C1 segment of cervical spinal cord (tissue), 14 donors: ENCODE results near the gene EEF2K.

Experiments
- DNase-seq, 14 donors: peaks; one replicate each; lab custom pipeline; 2025; lab: John Stamatoyannopoulos, UW

The EEF2K gene

DNA sequence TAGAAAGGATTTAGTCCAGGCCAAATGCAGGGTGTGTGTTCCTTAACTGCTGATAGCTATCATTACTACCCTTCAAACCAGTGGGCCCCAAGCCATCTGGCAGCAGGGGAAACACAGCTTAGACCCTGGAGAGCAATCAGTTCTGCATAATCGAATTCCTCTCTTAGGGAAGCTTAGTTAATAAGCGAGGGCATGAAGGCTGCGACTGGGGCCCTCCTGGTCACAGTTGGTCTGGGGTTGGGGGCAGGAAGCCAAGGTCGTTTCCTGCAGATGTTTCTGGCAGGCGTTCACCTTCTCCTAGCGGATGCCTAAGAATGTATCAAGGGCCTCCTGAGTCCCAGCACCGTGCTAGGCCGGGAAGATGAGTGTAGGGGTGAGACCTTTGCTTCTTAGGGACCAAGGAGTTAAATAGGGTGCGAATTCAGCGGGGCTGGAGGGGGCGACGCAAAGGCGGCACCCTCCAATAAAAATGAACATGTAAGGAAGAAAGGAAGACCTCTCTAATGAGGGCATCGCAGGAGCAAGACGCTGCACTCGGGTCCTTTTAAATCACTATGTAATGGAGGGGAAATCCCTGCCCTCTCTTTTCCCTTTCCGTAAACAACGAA lies 16.5 kb upstream of the EEF2K start:
- peak in 2 of 14 donors; percentile 37 to 41 for DNase-seq

DNA sequence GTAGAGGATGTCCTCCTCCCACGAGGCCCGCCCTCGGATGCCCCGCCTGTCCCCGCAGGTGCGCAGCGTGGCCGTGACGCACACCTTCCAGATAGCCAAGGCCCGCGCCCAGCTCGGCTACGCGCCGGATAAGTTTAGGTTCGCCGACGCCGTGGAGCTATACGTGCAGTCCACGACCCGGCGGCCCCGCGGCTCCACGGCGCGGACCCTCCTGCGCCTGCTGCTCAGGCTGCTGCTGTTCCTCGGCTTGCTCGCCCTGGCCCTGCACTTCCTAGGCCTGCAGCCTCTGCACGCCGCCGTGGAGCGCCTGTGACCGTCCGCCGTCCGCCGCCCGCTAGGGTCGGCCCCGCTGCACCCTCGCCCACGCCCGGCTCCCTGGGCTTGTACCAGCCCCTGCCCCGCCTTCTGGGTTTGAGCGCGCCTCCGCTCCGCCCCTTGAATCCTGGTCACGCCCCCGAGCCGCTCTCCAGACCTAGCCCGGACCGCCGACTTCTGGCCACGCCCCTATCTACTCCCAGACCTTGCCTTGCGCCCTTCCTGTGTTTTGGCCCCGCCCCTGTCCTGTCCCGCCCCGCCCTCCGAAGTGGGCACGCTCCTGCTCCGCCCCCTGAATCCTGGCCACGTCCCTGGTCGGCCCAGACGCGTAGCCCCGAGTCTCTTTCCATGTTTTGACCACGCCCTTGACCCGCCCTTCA lies 15.8 kb upstream of the EEF2K start:
- peak in 5 of 14 donors; percentile 68 to 100 (median 98) for DNase-seq

DNA sequence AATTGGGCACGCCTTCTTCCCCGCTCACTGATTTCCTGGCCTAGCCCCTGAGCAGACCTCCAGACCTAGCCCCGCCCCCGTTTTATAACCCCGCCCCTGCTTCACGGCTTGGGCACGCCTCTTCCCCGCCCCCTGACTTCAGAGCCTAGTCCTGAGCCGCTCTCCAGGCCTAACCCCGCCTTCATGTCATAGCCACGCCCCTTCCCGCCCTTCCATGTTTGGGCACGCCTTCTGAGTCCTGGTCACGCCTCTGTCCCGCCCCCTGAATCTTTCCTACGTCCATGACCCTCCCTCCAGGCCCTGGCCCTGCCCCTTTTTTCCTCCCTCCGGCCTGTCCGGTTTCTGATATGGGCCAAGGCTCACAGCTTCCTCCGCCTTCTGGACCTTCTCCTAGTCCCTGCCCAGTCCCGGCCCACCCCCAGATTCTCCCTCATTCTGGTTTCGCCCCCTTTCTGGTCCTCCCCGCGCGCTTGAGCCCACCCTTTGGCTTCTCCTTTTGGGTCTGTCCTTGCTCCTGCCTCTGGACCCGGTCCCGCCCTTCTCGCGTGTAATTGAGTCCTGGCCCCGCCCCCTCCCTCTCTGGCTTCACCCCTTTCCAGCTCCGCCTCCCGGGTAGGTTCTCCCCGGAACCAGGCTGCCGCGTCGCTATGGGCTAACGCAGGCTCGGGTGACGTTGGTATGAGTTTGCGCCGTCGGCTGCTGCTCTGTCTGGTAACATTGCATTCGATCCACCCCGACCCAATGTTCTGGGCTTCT lies 15.1 kb upstream of the EEF2K start:
- DNase-seq = peak; percentile 98 to 100 (median 100)

DNA sequence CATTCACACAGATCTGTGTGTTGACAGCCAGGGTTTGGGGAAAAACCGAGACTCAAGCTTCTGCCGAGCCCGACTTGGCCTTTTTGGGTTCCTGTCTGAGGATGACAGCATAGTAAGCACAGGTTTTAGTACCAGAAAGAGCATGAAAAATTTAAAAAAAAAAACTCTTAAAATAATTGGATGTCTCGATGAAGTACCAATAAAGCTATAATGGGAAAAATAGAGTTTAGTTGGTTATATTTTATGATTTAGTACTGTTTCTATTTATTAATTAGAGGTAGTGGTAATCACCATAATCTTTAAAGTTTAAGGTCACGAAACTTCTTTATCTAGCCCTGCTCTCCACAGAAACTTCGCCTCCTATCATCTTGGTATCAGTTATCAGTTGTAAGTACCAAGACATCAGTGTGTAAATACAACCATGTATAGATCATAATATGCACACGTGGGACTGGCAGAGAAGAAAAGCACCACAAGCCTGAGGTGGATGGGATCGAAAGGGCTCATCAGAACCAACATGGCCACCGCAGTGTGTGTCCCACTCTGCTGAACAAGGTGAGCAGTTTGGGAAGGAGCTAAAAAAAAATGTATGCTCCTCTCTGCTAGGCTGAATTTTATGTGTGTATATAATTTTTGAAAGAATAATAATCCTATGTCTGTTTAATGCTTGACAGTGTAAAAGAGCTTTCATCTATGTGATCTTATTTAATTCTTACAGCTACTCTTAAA lies 14.4 kb upstream of the EEF2K start:
- DNase-seq = peak in 3 of 14 donors; percentile 11 to 64 (median 12)

DNA sequence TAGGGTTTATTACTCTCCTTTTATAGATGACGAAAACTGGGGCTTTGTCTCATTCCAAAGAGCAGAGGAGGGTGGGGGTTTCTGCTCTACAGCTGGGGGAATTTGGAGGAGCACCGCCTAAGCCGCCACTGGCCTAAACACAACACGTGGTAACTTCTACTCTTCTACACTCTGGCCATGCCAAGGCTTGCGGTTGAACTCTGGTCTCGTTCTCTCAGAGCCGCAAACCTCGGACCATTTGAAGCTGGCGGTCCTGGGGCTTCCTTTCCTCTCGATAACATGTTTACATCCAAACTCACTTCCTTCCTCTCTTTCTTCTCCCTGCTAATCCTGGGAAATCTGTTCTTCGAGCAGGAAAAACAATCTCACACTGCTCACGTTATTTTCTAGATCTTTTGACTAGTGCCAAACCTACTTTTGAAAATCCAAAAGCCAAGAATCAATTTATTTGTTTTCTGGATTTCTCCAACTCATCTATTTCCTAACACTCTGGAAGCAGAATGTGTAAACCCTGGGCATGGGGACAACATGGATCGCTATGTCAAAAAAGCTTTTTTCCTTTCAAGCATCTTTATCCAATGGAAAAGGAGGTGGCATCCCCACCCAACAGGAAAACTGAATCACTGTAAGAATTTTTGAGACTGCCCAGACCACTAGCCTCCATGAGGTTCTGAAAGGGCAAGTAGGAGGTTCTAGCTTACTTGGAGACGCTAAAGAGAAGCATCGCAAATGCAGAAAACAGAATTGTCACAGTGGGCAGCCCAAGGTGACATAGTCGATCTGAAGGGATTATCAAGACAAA lies 13.6 kb upstream of the EEF2K start:
- peak in 12 of 14 donors; percentile 14 to 63 (median 40) for DNase-seq

DNA sequence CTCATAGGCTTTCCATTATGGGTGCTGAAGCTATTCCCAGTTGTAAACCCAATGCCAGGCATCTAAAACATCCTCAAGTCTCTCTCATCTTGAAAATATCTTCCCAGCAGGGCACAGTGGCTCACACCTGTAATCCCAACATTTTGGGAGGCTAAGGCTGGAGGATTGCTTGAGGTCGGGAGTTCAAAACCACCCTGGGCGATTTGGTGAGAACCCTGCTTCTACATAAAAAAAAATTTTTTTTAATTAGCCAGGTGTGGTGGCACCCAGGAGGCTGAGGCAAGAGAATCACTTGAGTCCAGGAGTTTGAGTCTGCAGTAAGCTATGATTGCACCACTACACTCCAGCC lies 13.0 kb upstream of the EEF2K start:
- DNase-seq = no peak

DNA sequence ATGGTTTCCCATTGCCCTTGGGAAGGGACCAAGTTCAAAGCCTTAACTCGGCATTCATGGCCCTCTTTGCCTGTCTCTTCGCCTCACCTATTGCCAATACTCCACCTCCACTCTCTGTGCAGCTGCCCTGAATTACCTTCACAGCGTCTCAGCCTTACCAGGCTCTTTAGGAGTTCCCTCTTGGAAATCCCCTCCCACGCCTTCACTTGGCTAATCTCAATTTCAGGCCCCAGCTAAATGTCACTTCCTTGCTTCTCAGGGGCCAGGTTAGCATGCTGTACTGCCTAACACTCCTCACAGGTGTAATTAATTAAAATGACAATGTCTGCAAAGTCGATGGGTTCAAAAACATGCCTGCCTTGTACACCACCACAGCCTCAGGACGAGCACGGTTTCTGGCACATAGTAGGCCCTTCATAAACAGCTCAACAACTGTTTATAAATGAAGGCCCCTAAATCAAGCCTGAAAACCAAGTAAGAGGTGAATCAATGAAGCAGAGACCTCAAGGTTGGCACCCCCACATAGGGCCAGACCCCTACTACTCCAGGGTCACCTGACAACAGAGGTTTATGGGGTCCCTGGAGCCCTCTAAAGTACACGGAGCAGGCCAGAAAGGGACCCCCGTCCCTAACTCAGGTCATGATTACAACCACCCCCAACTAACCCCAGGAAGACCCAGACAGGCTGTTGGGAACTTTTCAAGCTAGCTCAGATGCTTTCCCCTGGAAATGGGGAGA lies 11.2 kb upstream of the EEF2K start:
- DNase-seq = peak in 2 of 14 donors; percentile 9 to 33

DNA sequence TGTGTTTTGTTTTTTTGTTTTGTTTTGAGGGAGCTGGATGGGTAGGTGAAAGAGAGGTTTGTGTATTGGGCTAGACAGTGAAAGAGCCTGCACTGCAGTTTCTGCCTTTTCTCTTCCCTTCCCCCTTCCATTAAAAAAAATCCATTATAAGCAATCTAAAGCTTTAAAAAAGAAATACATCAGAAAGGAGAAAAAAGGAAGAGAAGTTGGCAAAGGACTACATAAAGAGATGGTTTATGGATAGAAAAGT lies 10.7 kb upstream of the EEF2K start:
- DNase-seq = peak in 1 of 14 donors; percentile 41

DNA sequence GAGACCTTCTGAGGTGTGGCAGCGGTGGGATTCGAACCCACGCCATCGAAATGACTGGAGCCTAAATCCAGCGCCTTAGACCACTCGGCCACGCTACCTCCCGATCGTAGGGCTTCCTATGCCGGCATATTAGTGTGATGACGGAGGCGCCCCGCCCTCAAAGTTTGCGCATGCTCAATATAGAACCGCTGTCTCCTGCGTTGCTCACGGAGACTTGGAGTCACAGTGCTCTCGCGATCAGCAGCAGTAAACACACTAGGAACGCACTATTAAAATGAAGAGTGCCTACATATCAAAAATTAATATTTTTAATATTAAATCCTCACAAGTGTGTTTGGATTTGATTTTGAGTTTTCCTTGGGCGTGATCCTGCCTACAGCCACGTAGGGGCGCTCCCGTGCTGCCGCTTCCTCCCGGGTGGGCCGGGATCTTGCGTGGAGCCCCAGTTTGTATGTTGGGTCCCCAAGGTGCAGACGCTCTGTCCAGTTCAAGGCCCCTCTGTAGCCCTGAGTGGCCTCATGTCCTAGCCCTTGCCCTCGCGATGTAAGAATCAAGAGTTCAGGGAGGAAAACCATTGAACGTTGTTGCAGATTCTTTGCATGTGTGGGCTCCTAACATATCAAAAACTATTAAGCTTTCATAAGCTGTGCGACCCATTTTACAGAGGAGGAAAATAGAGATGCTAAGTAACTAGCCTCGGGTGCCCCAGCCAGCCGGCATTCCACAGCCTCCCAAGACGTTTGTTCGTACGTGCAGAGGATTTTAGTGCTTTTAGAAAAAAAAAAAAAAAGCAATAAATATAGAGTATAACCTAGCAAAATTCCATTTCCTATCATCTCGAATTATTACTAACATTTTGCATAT lies 10.2 kb upstream of the EEF2K start:
- DNase-seq = peak; percentile 25 to 91 (median 86)

DNA sequence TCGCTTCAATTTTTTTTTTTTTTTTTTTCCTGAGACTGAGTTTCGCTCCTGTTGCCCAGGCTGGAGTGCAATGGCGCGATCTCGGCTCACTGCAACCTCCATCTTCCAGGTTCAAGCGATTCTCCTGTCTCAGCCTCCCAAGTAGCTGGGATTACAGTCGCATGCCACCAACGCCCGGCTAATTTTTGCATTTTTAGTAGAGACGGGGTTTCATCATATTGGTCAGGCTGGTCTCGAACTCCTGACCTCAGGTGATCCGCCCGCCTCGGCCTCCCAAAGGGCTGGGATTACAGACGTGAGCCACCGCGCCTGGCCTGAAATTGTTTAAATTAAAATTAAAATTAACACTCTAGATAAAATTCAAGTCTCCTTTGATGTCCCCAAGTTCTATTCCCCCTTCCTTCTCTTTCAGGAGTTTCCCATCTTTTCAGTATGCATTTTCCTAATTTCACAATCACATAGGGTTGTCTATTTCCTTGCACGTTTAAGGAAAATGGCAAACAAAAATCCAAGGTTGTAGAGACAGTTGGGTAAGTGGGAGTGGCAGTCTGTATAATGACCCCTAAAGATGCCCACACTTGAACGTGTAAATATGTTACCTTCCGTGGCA lies 9.4 kb upstream of the EEF2K start:
- DNase-seq = peak in 1 of 14 donors; percentile 19

DNA sequence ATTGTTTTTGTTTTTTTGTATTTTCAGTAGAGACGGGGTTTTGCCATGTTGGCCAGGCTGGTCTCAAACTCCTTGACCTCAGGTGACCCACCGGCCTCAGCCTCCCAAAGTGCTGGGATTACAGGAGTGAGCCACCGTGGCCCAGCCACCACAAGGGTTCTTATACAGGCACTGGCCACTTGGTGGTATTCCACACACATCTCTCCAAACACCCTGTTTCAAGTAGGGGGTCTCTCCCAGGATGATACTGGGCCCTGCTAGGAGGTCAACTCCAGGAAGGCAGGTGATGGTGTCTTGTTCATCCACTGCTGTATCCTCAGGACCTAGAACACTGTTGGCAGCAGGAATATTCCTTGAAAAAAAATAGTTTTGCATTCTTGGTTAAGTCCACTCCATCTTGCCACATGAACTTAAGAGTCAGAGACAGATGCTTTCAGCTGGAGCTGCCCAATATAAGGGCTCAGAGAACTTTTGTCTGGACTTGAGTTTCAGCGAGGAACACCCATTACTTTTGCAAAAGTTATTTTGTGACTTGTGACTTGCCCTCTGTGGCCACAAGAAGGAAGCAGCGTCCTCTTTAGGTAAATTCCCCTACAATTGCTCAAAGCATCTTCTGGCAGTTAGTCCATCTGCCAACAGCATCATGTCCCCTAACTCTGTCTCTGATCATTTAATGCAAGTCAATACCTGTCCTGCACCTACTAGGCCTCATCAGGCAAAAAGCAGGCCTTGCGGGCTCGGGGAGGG lies 7.4 kb upstream of the EEF2K start:
- DNase-seq = no peak

DNA sequence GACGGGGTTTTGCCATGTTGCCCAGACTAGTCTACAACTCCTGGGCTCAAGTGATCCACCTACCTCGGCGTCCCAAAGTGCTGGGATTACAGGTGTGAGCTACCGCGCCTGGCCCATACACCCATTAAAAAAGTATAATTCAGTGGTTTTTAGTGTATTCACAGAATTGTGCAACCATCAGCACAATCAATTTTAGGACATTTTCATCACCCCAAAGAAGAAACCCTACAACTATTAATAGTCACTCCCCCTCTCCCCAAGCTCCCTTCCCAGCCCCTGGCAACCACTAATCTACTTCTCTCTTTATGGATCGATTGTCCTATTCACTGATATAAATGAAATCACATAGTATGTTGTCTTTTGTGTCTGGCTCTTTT lies 3.8 kb upstream of the EEF2K start:
- DNase-seq = no peak

DNA sequence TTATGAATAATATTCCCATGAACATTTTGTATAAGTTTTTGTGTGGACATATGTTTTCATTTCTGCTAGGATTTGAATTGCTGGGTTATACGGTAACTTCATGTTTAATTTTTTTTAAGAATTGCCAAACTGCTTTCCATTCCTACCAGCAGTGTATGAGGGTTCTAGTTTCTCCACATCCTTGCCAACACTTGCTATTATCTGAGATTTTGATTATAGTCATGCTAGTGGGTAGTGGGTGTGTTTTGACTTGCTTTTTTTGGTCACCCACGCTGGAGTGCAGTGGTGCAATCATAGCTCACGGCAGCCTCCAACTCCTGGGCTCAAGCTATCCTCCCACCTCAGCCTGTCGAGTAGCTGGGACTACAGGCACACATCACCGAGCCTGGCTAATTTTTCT lies 3.0 kb upstream of the EEF2K start:
- no peak for DNase-seq

DNA sequence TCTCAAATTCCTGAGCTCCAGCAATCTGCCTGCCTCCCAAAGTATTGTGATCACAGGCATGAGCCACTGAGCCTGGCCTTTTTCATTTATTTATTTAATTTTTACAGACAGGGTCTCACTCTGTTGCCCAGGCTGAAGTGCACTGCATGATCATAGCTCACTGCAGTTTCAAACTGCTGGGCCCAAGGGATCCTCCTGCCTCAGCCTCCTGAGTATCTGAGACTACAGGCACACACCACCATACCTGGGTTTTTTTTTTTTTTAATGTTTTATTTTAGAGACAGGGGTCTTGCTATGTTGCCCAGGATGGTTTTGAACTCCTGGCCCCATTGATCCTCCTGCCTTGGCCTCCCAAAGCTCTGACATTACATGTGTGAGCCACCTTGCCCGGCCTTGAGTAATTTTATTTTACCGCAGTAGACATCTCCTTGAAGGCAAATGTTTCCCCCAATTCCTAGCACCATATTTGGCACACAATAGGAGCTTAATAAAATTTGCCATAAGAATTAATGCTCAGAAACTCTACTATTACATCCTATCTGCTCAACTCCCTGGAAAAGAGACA lies 1.9 kb upstream of the EEF2K start:
- no peak for DNase-seq

DNA sequence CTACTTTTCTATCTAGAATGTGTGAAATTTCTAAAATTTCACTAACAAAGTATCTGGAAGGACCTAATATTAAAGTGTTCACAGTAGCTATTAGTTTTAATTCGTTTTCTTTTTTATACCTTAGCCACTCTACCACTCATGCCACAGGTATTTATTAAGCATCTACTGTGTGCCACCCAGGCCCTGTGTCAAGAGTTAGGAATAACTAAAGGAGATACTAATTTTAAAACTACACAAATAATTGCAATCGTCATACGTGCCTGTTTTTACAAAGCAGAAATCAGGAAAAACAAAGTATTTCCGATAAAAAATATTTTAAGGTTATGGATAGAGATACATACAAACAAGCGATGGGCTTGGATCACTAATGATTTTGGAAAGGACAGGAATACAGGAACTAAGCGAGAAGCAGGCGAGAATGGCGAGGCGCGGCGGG lies 483 bp upstream of the EEF2K start:
- no peak for DNase-seq

DNA sequence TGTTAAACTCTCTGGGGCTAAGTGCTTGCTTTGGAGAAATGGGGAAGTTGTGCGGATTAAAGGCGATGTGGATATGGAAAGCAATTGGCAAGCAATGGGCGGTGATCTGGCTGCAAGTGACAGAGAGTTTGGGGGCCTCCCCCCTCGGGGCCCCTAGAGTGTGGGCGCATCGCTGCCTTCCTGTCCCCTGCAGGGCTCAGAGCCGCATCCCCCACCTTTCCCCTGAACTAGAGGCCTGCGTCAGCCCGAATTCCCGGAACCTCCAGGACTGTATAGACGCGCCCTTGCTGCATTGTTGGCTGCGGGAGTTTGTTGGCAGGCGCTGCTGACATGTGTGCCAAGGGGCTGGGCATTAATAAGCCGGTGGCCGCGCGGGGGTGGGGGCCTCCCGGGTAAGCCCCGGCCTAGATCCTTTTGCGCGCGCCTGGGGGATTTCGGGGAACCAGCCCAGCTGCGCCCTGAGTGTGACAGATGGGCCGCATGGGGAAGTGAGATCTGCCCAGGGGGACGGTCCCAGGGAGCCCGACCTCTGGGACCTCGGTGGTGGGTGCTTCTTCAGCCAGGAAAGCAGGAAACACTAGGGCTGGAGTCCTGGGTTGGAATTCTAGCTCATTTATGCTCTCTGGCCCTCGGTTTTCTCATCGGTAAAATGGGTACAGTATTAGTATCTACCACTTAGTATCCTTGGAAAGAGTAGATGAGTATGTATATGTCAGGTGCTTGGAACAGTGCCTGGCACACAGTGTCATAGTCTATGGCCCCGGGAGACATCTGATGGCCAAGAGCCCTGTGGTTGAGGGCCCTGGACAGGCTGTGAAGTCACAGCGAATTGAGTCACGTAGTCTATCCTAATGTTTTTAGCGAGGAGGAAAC lies 1.0 kb downstream of the EEF2K start:
- DNase-seq = peak in 12 of 14 donors; percentile 30 to 75 (median 56)

DNA sequence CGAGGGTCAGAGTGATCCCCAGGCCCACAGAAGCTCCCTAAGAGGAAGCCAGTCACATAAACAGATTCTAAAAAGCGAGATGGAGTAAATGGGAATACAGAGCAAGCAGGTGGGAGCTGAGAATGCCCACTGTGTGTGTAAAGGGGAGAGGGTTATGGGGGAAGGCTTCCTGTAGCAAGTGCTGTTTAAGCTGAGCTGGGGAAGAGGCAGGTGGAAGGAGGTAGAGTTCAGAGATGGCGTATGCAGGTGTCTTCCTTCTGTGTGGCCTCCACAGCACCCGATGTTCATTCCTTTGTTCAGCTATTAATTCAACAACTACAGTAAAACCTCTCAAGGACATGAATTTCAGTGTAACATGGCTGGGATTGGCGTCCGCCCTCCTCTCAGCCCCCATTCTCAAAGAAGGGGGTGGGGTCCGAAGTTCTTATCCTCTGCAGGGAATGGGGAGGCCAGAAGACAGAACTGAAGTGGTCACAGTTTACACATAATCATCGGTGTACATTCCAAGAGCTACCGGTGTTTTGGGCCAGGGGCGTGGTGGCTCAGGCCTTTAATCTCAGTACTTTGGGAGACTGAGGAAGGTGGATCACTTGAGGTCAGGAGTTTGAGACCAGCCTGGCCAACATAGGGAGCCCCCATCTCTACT lies 1.8 kb downstream of the EEF2K start:
- peak in 1 of 14 donors; percentile 45 for DNase-seq
